NOMO-1 (cell line): ENCODE data around the gene APC2.
"Not testable (repeated sequence)": the region's sequence is repeated elsewhere in the genome, so short reads cannot be mapped to it uniquely, and the experiment has no call there.

Source experiments
- DNase-seq, 2 experiments: peaks; one replicate each; lab custom pipeline; 2025; ENCODE audit not compliant: unreplicated experiment in 2 of 2; lab: John Stamatoyannopoulos, UW

APC2 gene

GRCh38 chr19:1412323-1412923, 37.5 kb upstream of the APC2 start:
- DNase-seq: no peak

- DNase-seq: no peak
Observed at GRCh38 chr19:1412995-1413800, 36.7 kb upstream of the APC2 start.

- DNase-seq: no peak
Observed at GRCh38 chr19:1416014-1416841, 33.7 kb upstream of the APC2 start.

- no peak for DNase-seq
Observed at GRCh38 chr19:1417145-1417544, 32.8 kb upstream of the APC2 start.

GRCh38 chr19:1417681-1418495, 32.0 kb upstream of the APC2 start:
- no peak for DNase-seq

- DNase-seq: no peak
Observed at GRCh38 chr19:1418496-1418775, 31.5 kb upstream of the APC2 start.

- DNase-seq: no peak
Observed at GRCh38 chr19:1418951-1419738, 30.8 kb upstream of the APC2 start.

GRCh38 chr19:1420085-1420484, 29.8 kb upstream of the APC2 start:
- DNase-seq: not testable (repeated sequence)

GRCh38 chr19:1420590-1420989, 29.3 kb upstream of the APC2 start:
- DNase-seq: no peak

- DNase-seq: no peak
Observed at GRCh38 chr19:1421218-1421957, 28.5 kb upstream of the APC2 start.

- no peak for DNase-seq
Observed at GRCh38 chr19:1421958-1422305, 28.0 kb upstream of the APC2 start.

- no peak for DNase-seq
Observed at GRCh38 chr19:1422360-1422759, 27.6 kb upstream of the APC2 start.

- DNase-seq: no peak
Observed at GRCh38 chr19:1422943-1423342, 27.0 kb upstream of the APC2 start.

GRCh38 chr19:1423436-1424191, 26.3 kb upstream of the APC2 start:
- DNase-seq: no peak

GRCh38 chr19:1424192-1424955, 25.5 kb upstream of the APC2 start:
- no peak for DNase-seq

- no peak for DNase-seq
Observed at GRCh38 chr19:1425102-1425837, 24.7 kb upstream of the APC2 start.

GRCh38 chr19:1425902-1426301, 24.0 kb upstream of the APC2 start:
- no peak for DNase-seq

- no peak for DNase-seq
Observed at GRCh38 chr19:1426736-1427135, 23.2 kb upstream of the APC2 start.
